ENCODE measurements around the gene MIXL1.

- TF ChIP-seq, protein P1, sequence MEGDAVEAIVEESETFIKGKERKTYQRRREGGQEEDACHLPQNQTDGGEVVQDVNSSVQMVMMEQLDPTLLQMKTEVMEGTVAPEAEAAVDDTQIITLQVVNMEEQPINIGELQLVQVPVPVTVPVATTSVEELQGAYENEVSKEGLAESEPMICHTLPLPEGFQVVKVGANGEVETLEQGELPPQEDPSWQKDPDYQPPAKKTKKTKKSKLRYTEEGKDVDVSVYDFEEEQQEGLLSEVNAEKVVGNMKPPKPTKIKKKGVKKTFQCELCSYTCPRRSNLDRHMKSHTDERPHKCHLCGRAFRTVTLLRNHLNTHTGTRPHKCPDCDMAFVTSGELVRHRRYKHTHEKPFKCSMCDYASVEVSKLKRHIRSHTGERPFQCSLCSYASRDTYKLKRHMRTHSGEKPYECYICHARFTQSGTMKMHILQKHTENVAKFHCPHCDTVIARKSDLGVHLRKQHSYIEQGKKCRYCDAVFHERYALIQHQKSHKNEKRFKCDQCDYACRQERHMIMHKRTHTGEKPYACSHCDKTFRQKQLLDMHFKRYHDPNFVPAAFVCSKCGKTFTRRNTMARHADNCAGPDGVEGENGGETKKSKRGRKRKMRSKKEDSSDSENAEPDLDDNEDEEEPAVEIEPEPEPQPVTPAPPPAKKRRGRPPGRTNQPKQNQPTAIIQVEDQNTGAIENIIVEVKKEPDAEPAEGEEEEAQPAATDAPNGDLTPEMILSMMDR (conservative IDR thresholded peaks at IDR 0.05) = no peak
- no peak for TF ChIP-seq ZFX (IDR thresholded peaks at IDR 0.05)
Measured at GRCh38 chr1:226250511-226250910, 27.0 kb downstream of the MIXL1 start.

Data from C4-2B (cell line).